Peyer's patch (tissue), 4 donors: ENCODE data around the gene CPED1.

Source experiments
- POLR2A ChIP-seq, 2 donors: fragments of 450-650 bp; IDR thresholded peaks; one replicate each; pipeline ENCODE4 v1.5.1; 2017; ENCODE audit warnings: antibody characterized with exemption in 2 of 2, mild to moderate bottlenecking in 2 of 2, moderate library complexity in 2 of 2
- TF ChIP-seq, protein P1 (sequence below), 6 experiments: fragments of 450-650 bp in 4 of 6; fragments of 200-600 bp in 2 of 6; sonication (generic) in 1 of 6; IDR thresholded peaks; one replicate each; pipeline ENCODE4 v1.5.1; 2017 to 2019; ENCODE audit warnings: antibody characterized with exemption in 6 of 6, mild to moderate bottlenecking in 3 of 6, moderate library complexity in 1 of 6

- TF ChIP-seq, protein P1, sequence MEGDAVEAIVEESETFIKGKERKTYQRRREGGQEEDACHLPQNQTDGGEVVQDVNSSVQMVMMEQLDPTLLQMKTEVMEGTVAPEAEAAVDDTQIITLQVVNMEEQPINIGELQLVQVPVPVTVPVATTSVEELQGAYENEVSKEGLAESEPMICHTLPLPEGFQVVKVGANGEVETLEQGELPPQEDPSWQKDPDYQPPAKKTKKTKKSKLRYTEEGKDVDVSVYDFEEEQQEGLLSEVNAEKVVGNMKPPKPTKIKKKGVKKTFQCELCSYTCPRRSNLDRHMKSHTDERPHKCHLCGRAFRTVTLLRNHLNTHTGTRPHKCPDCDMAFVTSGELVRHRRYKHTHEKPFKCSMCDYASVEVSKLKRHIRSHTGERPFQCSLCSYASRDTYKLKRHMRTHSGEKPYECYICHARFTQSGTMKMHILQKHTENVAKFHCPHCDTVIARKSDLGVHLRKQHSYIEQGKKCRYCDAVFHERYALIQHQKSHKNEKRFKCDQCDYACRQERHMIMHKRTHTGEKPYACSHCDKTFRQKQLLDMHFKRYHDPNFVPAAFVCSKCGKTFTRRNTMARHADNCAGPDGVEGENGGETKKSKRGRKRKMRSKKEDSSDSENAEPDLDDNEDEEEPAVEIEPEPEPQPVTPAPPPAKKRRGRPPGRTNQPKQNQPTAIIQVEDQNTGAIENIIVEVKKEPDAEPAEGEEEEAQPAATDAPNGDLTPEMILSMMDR (IDR thresholded peaks at IDR 0.05) = no peak
- TF ChIP-seq POLR2A (IDR thresholded peaks at IDR 0.05) = no peak
Observed at GRCh38 chr7:121119047-121119446, 130.5 kb downstream of the CPED1 start.
